D721Med (cell line): ENCODE measurements around the gene DNM2.
"Not testable (repeated sequence)": the region's sequence is repeated elsewhere in the genome, so short reads cannot be mapped to it uniquely, and the experiment has no call there.

Experiments used
- DNase-seq: peaks from one replicate; pipeline ENCODE4 v3.0.0; 2011; ENCODE audit warnings: low spot score; ENCODE audit not compliant: insufficient read length
- FAIRE-seq: peaks from 2 replicates; lab custom pipeline; 2011; peaks lifted over from hg19 to GRCh38; lab: Jason Lieb, UNC
- TF ChIP-seq, protein P1 (sequence below): IDR thresholded peaks from 2 replicates; pipeline ENCODE4 v1.5.1; 2012; ENCODE audit warnings: mild to moderate bottlenecking, control low read depth; ENCODE audit not compliant: insufficient read depth; ENCODE audit errors: missing control alignments

DNM2 gene

GRCh38 chr19:10848230-10848856 is 130.5 kb downstream of the DNM2 start, which contains the start of gene C19orf38:
C19orf38 (plus strand) TSS chr19:10848415; CDS start chr19:10848509, 94 bp downstream.
- DNase-seq (no peak), FAIRE-seq (no peak)
- TF ChIP-seq, protein P1, sequence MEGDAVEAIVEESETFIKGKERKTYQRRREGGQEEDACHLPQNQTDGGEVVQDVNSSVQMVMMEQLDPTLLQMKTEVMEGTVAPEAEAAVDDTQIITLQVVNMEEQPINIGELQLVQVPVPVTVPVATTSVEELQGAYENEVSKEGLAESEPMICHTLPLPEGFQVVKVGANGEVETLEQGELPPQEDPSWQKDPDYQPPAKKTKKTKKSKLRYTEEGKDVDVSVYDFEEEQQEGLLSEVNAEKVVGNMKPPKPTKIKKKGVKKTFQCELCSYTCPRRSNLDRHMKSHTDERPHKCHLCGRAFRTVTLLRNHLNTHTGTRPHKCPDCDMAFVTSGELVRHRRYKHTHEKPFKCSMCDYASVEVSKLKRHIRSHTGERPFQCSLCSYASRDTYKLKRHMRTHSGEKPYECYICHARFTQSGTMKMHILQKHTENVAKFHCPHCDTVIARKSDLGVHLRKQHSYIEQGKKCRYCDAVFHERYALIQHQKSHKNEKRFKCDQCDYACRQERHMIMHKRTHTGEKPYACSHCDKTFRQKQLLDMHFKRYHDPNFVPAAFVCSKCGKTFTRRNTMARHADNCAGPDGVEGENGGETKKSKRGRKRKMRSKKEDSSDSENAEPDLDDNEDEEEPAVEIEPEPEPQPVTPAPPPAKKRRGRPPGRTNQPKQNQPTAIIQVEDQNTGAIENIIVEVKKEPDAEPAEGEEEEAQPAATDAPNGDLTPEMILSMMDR = no peak

DNA sequence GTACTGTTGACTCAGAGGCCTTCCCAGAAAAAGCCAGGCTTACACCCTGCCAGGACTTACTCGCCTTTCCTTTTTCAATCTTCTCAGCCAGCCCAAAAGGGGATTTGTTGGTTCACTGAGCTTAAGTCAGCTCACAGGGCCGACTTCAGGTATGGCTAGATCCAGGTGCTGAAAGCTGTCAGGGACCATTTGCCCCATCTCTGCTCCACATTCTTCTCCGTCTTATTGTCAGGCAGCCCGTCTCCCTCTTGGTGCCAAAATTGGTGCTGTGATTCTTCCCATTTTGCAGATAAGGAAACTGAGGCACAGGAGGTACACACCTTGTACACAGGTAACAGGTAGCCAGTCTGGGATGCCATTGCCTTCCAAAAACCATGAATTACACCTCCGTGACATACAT is 132.8 kb downstream of the DNM2 start:
- DNase-seq (no peak), FAIRE-seq (no peak)
- TF ChIP-seq, protein P1 = no peak

DNA sequence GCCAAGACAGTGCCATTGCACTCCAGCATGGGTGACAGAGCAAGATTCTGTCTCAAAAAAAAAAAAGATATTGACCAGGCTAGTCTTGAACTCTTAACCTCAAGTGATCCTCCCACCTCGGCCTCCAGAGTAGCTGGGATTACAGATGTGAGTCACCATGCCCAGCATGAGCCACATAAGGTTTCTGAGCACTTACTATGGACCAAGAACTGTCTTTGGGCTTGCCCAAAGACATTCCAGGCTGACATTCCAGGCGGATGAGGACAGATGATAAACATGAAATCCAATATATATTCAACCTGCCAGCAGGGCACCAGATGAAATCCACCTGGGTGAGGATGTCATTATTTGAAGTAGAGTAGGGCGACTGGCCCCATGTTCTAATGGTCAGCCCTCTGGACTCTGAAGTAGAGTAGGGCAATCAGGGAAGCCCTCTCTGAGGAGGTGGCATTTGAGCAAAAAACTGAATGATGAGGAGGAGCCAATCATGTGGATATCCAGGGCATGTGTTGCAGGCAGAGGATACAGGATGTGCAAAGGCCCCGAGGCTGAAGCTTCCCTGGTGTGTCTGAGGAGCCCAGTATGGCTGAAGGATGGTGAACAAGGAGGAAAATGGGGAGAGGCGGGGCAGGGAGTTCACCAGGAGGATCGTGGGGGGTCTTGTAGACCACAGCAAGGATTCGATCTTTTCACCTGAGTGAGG is 134.4 kb downstream of the DNM2 start:
- DNase-seq (no peak), FAIRE-seq (no peak)
- TF ChIP-seq, protein P1 = no peak

GRCh38 chr19:10852941-10853340 is 135.1 kb downstream of the DNM2 start:
- FAIRE-seq = no peak
- DNase-seq = no peak
- TF ChIP-seq, protein P1 = no peak

DNA sequence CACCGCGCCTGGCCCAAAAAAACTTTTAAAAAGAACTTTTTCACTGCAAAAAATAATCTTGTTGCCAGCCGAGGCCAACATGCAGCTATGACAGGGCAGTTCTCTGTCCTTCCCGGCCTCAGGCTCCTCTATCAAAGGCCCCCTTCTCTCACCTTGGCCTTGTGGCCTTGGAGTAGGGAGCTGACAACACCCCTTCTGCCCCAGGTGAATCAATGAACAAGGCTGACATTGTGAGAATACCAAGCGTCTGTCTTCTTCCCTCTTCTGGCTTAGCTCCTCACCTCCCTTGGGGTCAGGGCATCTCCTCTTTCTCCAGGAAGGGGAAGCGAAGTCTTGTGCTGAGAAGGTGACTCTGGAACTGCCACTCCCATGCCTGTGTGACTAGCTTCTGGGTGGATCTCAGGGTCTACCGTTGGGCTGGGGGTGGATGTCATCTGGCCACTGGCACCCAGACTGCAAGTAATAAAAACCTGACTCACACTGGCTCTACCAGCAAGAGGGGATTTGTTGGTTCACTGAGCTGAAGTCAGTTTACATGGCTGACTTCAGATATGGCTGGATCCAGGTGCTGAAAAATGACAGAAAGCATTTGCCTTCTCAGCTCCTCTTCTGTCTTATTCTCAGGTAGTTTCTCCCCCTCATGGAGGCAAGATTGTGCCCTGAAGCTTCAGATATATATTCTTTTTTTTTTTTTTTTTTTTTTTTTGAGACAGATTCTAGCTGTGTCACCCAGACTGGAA is 136.6 kb downstream of the DNM2 start:
- TF ChIP-seq, protein P1 = no peak
- FAIRE-seq (no peak), DNase-seq (no peak)

- TF ChIP-seq, protein P1 = peak; percentile 24
- no peak for DNase-seq
- no peak for FAIRE-seq
Observed at GRCh38 chr19:10855879-10856522, 138.1 kb downstream of the DNM2 start.

DNA sequence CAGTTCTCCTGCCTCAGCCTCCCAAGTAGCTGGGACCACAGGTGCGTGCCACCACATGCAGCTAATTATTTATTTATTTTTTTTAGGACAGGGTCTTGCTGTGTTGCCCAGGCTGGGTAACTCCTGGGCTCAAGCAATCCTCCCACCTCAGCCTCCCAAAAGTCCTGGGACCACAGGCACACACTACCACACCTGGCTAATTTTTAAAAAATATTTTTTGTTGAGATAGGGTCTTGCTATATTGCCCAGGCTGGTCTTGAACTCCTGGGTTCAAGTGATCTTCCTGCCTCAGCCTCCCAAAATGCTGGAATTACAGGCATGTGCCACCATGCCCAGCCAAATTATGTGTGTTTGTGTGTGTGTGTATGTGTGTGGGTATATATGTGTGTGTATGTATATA is 139.0 kb downstream of the DNM2 start:
- not testable (repeated sequence) for FAIRE-seq, DNase-seq
